Dedifferentiated amniotic fluid mesenchymal stem cell (primary cell): ENCODE results near the gene FOXP1.
"Not testable (repeated sequence)": the region's sequence is repeated elsewhere in the genome, so short reads cannot be mapped to it uniquely, and the experiment has no call there.

Source experiments
- DNase-seq: peaks from one replicate; pipeline ENCODE4 v3.0.0-alpha.2; 2016; ENCODE audit errors: extremely low spot score

The FOXP1 gene

DNA sequence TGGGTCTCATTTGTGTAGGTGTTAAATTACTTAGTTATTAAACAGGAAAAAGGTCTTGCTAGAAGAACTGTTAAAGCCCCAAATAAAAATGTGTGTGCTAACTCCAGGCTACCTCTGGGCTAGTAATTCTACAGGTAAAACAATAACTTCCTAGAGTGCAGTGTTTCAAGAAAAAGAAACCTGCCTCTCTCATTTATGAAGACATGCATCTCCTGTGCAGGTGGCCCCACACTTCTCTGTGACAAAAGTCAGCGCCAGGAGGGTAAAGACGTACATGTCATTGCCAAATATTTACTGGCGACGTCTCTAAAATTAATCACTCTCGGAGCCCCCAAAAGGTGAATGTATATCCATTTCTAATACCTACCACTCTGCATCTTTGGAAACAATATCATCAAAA is 131.7 kb downstream of the FOXP1 start:
- DNase-seq = no peak

GRCh38 chr3:71451060-71451459 is 132.5 kb downstream of the FOXP1 start:
- DNase-seq = no peak

DNA sequence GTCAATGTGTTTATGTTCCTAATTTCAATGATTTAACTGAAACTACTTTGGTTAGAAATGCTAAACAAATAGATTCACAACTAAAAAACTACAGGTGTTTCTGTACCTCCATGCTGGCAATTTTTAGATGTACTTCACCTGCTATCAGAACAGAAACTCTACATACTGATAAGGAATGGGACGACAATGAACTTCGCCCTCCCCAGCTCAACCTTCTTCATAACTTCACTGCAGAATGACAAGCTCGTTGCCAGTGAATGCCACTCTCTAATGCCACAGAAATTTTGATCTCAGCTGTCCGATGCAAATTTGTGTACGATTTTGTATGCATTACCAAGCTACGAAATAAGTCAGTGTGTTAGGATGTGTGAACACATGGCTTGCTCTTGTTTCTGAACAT is 133.4 kb downstream of the FOXP1 start:
- DNase-seq = no peak

DNA sequence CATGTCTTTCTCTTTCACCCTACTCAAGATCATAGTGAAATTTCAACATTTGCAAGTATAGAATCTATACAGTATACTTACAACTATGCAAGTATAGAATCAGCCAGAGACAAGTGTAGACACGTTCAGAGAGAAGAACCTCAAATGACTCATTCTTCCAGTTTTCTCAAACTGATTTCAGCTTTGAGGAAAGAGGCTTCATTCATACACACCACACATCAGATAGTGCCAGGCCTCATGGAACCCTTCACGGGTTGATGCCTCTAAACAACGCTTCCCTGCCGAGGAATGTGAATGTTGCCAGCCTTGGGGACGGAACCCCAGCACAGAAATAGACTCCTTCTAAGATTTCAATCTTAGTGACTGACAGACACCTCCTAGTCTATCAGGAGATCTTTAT is 135.7 kb downstream of the FOXP1 start:
- DNase-seq = no peak

DNA sequence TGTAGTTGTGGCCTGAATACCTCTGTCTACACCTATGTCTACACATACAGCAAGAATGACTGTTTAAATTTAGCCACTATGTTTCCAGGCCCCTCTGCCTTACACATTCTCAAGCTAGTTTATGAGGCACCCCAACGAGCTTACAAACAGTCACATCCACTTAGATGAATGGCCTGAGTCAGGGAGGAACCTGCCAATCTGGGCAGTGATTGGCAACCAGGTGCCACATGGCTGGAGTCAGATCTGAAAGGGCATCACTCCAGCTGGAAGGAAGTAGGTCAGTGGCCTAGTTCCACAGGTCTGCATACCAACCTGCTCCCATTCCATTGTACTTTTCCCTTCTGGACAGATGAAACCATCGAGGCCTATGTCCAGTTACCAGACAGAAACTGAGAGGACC is 136.3 kb downstream of the FOXP1 start:
- DNase-seq = no peak

GRCh38 chr3:71446734-71447133 is 136.8 kb downstream of the FOXP1 start:
- no peak for DNase-seq

DNA sequence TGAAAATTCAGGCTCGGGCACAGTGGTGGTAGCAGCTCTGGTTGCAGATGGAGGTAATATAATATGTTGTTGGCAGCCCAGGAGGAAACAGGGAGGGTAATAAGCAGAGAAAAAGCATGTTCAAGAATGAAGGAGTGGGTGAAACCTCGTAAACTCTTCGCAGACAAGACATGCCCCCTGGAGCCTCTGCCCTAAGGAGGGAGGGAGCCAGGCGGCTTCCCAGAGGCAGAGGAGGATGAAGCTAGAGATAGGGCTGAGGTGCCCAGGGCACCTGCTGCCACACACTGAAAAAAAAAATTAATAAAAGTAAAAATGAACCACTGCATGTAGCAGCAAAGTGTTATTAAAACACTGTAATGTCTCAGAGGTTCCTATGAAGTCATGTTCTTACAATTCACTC is 137.3 kb downstream of the FOXP1 start:
- no peak for DNase-seq

DNA sequence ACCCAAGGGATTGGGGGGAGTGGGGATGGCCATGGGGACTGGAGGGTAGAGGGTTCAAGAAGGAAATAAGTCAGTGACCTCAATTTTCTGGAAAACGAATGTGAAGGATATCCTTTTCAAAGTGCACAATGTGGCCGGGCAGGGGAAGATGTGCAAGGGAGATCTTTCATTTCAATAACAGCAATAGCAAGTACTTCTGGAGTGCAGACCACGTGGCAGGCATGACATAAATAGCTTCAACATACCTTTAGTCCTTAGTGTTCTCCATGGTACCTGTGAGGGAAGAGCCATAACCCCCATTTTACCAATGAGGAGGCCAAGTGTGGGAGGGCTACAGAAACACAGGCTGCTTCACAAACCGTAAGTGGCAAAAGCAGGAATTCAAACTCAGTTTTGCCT is 138.7 kb downstream of the FOXP1 start:
- DNase-seq = no peak

DNA sequence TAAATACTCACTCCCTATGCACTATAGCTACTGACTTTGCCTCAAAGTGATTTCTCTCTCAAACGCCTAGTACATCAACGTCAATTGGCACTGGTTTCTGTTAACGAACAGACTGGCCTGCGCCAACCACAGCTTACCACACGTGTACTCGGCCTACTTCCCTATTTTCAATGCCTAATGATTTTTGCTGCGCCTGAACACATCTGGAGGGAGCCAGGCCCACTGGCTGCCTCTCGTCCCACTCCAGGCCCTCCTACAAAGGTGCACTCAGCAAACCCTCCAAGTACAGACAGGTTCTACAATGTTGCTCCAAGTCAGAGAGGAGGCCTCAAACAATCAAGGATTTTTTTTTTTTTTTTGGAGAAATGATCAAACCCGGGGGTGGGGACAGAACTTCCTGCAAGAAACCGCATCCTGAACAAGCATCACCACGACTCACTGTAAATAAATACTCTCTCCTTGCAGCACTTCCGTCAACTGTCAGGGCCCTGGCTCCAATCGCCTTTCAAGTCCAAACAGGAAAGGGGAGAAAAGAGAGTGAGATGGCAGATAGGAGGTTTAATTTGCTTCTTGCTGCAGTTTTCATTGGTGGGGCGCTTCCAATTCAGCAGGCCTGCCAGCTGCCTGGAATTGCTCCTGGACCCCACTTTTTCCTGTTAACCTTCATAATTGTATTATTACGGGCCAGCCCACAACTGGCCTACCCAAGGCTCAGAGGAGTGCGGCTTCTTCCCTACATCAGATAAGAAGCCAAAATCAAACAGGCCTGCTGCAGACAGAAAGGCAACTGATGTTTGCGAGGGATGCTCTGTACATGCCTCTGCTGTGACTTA is 139.3 kb downstream of the FOXP1 start:
- DNase-seq = no peak

DNA sequence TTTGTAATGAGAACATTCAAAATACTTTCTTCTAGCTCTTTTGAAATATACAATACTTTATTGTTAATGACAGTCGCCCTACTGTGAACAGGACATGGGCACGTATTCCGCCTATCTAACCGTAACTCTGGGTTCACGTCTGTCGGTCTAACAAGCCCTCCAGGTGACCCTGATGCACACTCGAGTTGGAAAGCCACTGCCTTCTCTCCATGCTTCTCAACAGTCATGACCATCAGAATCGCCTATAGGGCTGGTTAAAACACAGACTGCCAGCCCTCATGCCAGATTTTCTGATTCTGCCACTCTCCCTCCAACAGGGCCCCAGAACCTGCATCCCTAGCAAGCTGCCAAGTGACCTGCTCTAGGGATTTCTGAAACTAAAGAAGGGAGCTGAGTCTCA is 140.2 kb downstream of the FOXP1 start:
- DNase-seq = no peak

DNA sequence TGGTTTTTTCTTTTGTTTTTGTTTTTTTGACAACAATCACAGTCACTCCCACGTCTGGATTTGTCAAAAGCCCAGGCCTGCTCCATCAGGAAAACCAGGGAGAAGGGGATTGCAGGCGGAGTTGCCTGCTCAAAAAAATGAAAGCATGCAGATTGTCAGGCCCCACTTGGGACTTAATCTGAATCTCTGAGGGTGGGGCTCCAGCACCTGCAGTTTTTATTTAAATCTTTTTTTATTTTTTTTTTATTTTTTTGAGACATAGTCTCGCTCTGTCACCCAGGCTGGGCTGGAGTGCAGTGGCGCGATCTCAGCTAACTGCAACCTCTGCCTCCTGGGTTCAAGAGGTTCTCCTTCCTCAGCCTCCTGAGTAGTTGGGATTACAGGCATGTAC is 140.9 kb downstream of the FOXP1 start:
- DNase-seq = no peak

DNA sequence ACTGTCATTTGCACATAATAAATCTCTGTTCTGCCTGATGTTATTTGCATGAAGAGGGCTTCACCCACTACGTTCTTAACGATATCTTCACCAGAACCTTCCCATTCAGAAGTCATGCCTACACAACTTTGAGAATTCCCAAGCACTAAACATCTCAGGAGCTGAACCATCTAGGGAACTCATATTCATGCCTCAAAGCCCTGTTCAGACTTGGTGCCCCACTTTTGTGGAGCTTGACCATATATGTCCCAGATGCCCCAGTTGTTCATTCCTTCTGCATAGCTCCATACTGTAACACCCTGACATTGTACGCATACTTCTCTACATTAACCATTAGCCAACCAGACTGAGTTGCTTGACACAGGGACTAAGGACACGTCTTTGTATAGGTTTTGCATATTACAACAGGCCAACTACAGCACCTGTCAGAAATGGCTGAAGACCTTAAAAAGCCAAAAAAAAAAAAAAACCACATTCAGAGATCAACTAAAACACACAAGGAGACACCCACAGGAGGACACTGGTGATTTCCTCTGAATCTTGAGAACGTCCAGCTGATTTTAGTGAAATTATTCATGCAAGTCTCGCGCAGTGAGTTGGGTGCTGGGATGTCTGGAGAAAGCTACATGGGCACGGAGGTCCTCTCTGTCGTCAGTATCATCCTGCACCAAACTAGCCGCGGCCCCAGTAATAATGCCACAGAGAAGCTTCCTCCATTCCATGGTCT is 141.4 kb downstream of the FOXP1 start:
- DNase-seq = no peak

GRCh38 chr3:71441217-71441924 is 142.2 kb downstream of the FOXP1 start:
- no peak for DNase-seq

DNA sequence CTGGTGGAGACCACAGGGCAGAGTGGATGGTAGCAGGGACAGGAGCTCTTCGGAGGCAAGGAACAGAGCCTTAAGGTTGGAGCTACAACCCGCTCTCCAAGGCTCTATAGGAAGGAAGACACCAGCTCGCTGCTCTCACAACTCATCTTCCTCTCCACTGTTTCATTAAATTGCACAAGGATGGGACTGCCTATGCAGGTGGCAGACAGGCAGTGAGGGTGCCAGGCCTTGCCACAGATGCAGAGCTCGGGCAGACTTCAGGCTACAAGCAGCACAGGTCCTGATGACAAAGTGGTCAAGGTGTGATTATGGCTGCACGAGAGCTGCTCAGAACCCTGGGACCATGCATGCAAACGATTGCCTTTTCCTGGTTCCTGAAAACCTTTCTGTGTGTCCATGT is 144.6 kb downstream of the FOXP1 start:
- no peak for DNase-seq

GRCh38 chr3:71438071-71438685 is 145.3 kb downstream of the FOXP1 start:
- no peak for DNase-seq

- DNase-seq = no peak
These were observed 147.2 kb downstream of the FOXP1 start for GRCh38 chr3:71436337-71436736.

DNA sequence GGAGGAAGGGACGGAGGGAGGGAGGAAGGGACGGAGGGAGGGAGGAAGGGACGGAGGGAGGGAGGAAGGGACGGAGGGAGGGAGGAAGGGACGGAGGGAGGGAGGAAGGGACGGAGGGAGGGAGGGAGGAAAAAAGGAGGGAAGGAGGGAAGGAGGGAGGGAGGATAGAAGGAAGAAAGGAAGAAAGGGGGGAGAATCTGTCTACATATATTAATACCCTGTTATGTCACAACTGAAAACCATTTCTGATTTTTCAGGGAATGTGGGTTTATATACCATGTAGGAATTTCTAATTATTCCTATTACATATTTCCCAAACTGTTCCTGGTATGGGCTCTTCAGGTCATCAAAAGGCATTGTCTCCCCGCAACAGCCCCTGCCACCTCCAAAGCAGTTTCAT is 147.7 kb downstream of the FOXP1 start:
- not testable (repeated sequence) for DNase-seq

- no peak for DNase-seq
These were observed 149.9 kb downstream of the FOXP1 start for GRCh38 chr3:71433631-71434030.

DNA sequence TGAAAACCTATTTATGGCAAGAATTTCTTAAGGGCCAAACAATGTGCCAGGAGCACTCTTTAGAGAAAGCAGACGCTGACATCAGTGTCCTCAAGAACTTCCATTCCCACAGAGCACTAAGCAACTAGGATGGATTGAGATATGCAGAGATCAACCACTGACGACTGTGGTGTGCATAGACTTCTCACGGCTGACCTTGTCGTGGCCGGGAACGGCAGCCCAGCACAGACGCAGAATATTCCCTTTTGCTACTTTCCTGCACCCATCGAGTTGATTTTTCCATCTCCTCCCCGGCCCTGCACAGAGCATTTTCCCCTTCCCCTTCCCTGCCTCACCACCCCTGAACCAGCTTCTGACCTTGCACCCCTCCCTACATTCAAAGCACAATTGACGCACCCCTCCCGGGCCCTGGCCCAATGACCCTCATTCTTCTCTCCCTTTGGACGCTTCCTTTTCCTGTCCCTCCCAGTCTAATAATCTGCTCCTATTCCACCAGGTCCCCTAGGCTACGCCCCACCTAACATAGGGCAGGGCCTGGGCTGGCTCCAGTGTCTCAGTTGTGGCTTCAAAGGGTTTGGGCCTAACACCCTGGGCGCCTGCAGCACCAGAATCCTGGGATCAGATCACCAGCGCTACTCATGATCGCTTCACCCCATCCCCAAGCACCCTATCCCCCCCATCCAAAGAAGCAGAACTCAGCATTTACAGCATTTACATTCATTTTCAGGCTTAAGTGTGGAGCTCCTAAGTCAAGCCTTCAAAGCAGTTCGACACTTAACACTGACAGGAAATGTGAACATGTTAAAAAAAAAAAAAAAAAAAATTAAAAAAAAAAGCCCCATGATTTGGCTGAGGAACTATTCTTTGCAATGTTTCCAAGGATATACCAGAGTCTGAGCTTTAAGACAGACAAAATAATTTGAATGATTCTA is 151.2 kb downstream of the FOXP1 start:
- no peak for DNase-seq

- DNase-seq = no peak
These were observed 152.5 kb downstream of the FOXP1 start for GRCh38 chr3:71430941-71431552.

- no peak for DNase-seq
These were observed 153.9 kb downstream of the FOXP1 start for GRCh38 chr3:71429597-71429988.
